ENCODE measurements around the gene TMEM270.

Gene TMEM270

DNA sequence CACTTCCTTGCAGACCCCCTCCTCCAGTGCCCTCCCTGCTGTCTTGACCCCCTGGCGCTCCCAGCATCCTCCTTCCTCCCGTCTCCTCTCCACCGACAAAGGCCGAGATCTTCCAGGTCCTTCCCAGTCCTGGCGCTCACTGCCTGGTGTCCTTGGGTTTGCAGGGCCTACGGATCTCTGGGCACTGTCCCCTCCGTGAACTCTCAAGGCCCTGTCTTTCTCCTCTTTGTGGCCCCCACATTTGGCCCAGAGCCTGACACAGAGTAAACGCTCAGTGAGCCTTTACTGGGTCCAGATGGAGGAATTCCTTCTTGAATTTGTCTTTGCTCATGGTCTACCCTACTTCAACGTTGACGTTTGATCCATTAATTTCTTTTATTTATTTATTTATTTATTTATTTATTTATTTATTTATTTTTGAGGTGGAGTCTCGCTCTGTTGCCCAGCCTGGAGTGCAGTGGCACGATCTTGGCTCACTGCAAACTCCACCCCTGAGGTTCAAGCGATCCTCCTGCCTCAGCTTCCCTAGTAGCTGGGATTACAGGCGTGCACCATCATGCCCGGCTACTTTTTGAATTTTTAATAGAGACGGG is 29.7 kb downstream of the TMEM270 start:
- DNase-seq = no peak

- DNase-seq = no peak
These were observed 30.4 kb downstream of the TMEM270 start for GRCh38 chr7:73891178-73891885.

DNA sequence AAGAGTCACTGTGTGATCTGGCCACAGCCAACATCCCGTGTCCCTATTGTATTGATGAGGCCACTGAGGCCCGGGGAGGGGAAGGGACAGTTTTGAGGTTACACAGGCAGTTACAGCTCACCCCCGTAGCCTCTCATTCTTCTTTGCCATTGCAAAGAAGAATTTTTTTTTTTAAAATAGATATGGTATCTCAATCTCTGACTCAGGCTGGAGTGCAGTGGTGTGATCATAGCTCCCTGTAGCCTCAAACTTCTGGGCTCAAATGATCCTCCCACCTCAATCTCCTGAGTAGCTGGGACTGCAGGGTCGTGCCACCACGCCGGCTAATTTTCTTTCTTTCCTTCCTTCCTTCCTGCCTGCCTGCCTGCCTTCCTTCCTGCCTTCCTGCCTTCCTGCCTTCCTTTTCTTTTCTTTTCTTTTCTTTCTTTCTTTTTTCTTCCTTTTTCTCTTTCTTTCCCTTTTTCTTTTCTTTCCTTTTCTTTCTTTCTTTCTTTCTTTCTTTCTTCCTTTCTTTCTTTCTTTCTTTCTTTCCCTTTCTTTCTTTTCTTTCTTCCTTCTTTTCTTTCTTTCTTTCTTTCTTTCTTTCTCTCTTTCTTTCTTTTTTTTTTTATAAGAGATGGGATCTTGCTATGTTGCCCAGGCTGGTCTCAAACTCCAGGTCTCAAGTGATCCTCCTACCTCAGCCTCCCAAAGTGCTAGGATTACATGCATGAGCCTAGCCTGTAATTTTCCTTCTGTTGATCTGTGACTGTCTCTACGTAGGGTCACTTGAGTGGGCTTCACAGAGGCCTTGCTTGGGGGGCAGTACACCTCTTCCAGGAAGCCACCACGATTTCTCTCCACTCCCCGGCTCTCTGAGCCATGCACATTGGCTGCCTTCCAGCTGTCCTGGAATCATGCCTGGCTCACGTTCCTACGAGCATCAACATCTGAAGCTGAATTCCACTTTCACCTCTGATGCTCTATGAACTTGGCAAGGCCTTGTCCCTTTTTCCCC is 31.3 kb downstream of the TMEM270 start:
- no peak for DNase-seq

- no peak for DNase-seq
These were observed 32.6 kb downstream of the TMEM270 start for GRCh38 chr7:73893342-73894101.

DNA sequence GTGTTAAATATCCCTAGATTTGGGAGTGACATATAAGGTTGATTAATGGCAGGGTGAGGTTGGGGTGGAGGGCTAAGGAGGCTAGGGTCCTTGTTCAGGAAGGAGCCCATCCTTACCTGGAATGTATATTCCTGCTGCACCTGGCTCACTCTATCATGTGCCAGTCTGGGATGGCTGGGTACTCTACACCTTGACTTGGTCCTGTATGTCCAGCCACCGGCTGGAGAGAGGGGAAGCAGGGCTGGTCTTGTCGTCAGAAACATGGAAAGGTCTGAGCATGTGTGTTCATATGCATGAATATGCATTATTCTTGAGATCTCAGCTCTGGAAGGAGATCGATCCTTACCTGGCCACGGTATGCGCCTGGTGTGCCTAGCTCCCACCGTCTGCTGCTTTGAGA is 33.2 kb downstream of the TMEM270 start:
- no peak for DNase-seq

DNA sequence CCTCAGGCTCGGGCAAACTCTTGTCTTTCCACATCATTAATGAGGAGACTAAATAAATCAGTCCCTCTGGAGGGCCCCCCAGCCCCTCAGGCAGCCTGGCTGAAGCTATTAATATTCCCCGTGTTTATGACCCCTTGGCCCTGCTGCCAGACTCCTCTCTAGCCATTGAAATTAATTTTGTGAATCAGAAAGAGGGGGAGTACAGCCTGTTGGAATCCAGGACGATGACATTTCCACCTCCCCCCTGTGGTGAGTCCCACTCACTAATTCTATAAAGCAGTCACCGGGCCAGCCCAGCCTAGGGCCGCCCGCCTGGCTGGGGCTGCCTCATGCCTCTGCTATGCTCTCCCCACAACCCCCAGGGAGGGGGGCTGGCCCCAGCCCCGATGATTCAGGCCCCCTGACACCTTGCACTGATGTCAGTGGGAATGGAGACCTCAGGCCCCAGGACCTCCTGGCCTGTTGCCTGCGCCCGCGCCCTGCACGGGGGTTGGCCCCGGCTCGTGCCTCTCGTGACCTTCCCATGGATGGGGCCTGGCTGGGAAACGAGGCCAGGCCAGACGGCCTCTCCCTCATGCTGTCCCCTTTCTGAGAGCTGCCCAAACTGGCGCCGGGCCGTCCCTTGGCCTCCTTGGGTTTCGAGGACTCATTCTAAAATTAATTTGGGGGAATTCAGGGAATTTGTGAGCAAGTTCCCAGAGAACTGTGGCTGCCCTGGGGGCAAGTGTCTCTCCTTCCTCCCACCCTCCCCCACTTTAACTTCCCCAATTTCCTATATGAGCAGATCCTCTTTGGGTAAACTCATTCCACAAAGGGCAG is 34.0 kb downstream of the TMEM270 start:
- DNase-seq = no peak

DNA sequence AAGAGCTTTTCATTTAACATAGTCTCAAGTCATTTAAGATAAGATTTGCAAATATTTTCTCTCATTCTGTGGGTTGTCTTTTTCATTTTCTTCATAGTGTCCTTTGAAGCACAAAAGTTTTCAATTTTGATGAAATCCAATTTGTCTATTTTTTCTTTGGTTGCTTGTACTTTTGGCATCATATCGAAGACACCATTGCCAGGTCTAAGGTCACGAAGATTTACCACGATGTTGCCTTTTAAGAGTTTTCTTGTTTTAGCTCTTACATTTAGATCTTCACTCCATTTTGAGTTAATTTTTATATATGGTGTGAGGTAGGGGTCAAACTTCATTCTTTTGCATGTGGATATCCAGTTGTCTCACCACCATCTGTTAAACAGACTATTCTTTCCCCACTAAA is 34.7 kb downstream of the TMEM270 start:
- no peak for DNase-seq

GRCh38 chr7:73896454-73896853 is 35.5 kb downstream of the TMEM270 start:
- DNase-seq = no peak

- no peak for DNase-seq
These were observed 38.8 kb downstream of the TMEM270 start for GRCh38 chr7:73899731-73900142.

- no peak for DNase-seq
These were observed 39.3 kb downstream of the TMEM270 start for GRCh38 chr7:73900286-73900685.

DNA sequence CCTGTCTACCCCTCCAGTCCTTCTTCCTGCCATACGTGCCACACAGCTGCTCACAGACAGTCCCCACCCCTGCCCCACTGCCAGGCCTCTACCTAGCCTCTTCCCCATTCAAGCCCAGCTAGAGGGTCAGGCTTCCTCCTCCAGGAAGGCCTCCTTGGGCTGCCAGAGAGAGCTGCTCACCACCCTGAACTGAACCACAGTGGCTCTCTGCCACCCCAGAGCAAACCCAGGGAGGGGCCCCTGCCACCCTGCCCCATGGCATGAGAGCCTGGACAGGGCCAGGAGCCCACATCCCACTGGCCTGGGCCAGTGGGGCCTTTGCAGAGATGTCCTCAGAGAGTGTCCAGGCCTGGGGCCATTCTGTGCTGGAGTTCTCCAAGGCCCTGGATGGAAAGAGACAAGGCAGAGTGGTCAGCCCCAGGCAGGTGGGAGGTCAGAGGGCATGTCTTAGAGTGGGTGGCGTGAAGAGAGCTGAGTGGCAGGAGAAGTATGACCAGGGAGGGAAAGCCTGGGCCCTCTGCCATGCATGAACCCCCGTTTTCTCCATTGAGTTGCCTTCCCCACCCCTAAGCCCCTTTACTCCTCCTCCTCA is 40.4 kb downstream of the TMEM270 start:
- DNase-seq = no peak

- no peak for DNase-seq
These were observed 41.1 kb downstream of the TMEM270 start for GRCh38 chr7:73901823-73902597.

DNA sequence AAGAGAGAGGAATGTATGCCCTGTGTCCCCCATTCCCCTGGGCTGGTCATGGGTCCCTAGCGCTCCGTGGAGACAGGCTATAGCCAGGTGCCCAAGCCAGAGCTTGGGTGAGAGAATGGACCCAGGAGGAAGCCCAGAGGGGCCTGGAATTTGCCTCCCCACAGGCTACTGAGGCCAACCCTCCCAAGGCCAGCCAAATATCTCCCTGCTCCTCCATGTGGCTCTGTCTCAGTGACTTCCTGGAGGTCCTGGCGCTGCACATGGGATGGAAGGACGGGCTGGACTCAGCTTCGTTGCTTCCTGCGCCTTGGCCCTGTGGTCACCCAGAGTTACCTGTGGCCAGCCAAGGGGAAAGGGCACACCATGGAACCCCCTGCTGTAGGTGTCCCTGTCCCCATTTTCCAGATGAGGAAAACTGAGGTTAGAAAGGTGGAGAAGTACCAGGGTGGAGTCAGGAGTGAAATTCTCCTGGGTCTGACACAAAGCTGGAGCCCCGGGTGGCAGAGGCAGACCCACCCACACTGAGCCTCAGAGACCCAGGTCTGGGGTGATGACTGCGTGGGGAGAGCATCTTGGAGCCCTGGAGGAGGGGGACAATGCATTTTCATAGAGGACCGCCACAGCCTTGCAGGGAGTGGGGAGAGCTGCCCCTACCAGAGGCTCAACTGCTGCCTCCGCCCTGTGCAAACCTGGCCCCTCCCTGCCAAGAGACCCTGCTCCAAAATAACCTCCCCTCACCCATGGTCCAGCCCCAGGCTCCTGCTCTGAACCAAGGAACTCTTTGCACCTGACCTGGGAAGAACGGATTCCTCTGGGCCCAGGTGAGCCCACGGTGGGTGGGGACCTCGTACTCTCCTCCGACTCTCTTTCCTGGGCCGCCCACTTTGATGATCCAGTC is 42.6 kb downstream of the TMEM270 start:
- DNase-seq = no peak

DNA sequence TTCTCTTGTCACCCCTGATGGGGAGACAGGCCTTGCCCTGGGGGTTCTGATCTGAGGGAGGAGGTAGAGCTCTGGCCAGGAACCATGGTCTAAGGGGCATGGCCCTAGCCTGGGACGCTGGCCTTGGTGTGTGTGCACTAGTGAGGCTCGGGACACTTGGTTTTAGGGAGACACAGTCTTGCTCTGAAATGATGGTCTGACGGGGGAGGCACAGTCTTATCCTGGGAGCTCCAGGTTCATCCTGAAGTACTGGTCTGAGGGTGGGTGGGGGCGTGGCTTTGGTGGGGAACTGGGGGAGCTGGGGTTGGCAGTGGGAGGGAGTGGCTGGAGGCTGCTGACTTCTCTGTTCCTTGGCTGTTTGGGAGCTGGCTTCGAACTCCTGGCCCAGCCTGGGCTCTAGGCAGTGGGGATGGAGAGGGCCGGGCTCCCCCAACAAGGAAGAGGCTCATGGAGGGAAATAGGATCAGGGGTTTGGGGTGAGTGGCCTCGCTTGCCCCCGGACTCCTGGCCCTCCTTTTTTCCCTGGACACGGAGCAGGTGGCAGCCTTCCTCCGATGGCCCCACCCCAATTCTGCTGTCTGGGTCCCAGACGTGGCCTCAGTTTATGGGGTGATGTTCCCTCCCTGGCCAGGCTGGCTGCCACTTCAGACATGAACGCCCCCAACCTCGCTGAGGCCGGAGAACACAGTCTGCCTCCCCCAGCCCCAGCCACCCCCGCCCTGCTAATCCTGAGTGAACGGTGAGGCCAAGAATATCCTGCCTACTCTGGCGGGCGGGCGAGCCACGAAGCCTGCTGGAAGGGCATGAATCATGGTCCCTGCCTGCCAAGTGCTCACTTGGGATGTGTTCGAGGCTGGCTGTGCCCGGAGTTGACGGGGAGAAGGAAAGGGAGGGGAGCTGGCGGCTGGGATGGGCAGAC is 43.5 kb downstream of the TMEM270 start:
- DNase-seq = no peak

- no peak for DNase-seq
These were observed 44.4 kb downstream of the TMEM270 start for GRCh38 chr7:73905360-73905759.

- no peak for DNase-seq
These were observed 45.9 kb downstream of the TMEM270 start for GRCh38 chr7:73906874-73907273.

GRCh38 chr7:73907554-73908122 is 46.7 kb downstream of the TMEM270 start:
- DNase-seq = no peak

DNA sequence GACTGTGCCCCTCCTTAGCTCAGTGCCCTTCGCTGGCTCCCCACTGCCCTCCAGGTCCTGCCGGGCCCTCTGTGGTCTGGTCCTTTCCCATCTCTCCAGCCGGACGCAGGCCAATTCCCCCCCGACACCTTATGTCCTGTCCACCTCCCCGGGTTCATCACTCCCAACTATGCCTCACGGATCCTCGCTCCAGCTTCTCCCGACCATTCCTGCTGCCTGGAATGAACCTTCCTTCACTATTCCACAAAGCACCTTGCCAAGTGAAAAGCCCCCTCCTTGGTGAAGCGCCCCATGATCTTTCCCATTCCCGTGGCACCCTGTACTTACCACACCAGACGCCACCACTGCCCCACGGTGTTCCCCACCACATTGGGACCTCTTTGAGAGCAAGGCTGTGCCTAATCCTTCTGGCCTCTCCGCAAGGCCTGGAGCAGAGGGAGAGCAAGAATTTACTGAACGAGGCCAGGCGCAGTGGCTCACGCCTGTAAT is 47.2 kb downstream of the TMEM270 start:
- no peak for DNase-seq
